GM13976 (cell line): Measurements from ENCODE around the gene SLC5A3.

Source experiments
- DNase-seq: peaks from one replicate; pipeline ENCODE4 v3.0.0; 2012; ENCODE audit warnings: low spot score
- CTCF ChIP-seq: IDR thresholded peaks from 2 replicates; pipeline ENCODE4 v1.5.1; 2012; ENCODE audit warnings: borderline replicate concordance, mild to moderate bottlenecking; ENCODE audit not compliant: insufficient read depth; ENCODE audit errors: extremely low read depth, missing control alignments, control extremely low read depth
- in situ Hi-C: fragments of 300-500 bp; cut with MboI; formaldehyde crosslinking; loops from one replicate; pipeline ENCODE4 v1.12.0; 2022; ENCODE audit warnings: low sequenced_read_pairs, mixed read lengths, inconsistent platforms; ENCODE audit not compliant: unreplicated experiment

Gene SLC5A3

GRCh38 chr21:34071683-34072082 lies 1.7 kb upstream of the SLC5A3 start:
- in situ Hi-C loops: no loop called here

GRCh38 chr21:34072145-34073031 lies 990 bp upstream of the SLC5A3 start:
- no peak for TF ChIP-seq CTCF
- in situ Hi-C loops: no loop called here
- DNase-seq: no peak

More at GRCh38 chr21:34071683-34072082, 1.7 kb upstream of the SLC5A3 start:
- no peak for TF ChIP-seq CTCF
- no peak for DNase-seq

- peak; percentile 54 for DNase-seq
- in situ Hi-C loops: no loop called here
- no peak for TF ChIP-seq CTCF
Observed at GRCh38 chr21:34073749-34074282, 438 bp downstream of the SLC5A3 start.

DNA sequence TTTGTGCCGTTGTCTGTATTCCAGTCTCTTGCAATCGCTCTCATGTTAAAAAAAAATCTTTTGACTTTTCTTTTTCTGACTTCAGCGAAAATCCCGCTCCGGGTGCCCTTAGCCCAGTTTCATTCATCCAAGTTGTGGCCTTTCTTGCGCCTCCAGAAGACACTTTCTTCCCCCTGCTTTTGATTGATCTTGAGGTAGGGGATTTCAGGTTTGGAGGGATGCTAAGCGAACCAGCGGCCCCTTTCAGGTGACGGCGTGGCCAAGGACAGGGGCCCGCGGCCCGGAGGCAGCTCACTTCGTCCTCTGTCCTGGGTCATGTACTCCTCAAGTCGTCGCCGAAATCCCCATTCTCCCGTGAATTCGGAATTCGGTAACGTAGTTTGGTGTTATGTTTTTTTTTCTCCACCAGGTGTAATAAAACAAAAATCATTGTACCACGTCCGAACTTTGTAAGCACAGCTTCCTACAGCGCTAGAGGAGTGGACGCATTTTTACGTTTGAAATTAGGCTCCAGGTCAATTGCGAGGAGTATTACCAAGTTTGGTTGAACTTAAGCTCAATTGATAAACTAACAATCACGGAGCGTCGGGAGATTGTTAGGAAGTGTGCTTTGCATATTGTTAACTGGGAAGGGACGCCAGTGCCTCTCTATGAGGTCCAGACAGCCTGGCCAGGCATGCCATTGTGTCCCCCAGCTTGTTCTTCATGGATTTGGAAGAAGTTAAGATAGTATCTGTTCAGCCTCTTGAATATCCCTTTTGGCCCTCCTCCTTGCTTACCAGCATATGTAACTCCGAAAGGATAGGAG lies 1.1 kb downstream of the SLC5A3 start:
- DNase-seq: no peak
- in situ Hi-C loops: no loop called here
- no peak for TF ChIP-seq CTCF

- in situ Hi-C loops: no loop called here
- DNase-seq: no peak
- TF ChIP-seq CTCF: no peak
Observed at GRCh38 chr21:34075091-34075425, 1.7 kb downstream of the SLC5A3 start.

- in situ Hi-C loops: no loop called here
- DNase-seq: no peak
- TF ChIP-seq CTCF: no peak
Observed at GRCh38 chr21:34075760-34076660, 2.6 kb downstream of the SLC5A3 start.
